Loucy (cell line): Measurements from ENCODE around the gene SRM.

Experiments used
- CTCF ChIP-seq: fragments of 200-600 bp; sonication (generic); conservative IDR thresholded peaks from 2 replicates; pipeline ENCODE4 v1.5.1; 2014; ENCODE audit warnings: mild to moderate bottlenecking, antibody characterized with exemption, low read length
- EZH2phosphoT487 ChIP-seq: fragments of 200-600 bp; IDR thresholded peaks from 2 replicates; pipeline ENCODE4 v1.6.1; 2018; ENCODE audit warnings: antibody characterized with exemption, mild to moderate bottlenecking, moderate library complexity, borderline replicate concordance

GRCh38 chr1:11098931-11099309 lies 39.1 kb upstream of the SRM start:
- TF ChIP-seq CTCF: no peak
- TF ChIP-seq EZH2phosphoT487: no peak
